Neuronal stem cell (in vitro differentiated cells): Measurements from ENCODE around the gene GPC2.
A peak's percentile ranks its signal among the peaks of the same experiment; 100 is the strongest.

Experiments
- DNase-seq: peaks from one replicate; pipeline ENCODE4 v3.0.0-alpha.2; 2013; ENCODE audit warnings: low spot score
- H2AFZ ChIP-seq: one replicate; pipeline ENCODE4 v1.6.1; 2013; ENCODE audit warnings: mild to moderate bottlenecking, low read length, inconsistent platforms
- H2AK5ac ChIP-seq: 2 replicates; pipeline ENCODE4 v1.6.1; 2013; ENCODE audit warnings: low read depth, mild to moderate bottlenecking, inconsistent platforms, low read length, moderate library complexity, mixed read lengths
- H2BK120ac ChIP-seq: 2 replicates; pipeline ENCODE4 v1.6.1; 2013; ENCODE audit warnings: low read depth, mild to moderate bottlenecking, inconsistent platforms, low read length, moderate library complexity, mixed read lengths
- H2BK12ac ChIP-seq: one replicate; pipeline ENCODE4 v1.6.1; 2013; ENCODE audit warnings: low read length, inconsistent platforms
- H2BK15ac ChIP-seq: 2 replicates; pipeline ENCODE4 v1.6.1; 2013; ENCODE audit warnings: mild to moderate bottlenecking, low read length, inconsistent platforms, mixed read lengths
- H2BK5ac ChIP-seq: one replicate; pipeline ENCODE4 v1.6.1; 2013; ENCODE audit warnings: inconsistent platforms, mild to moderate bottlenecking, low read length, moderate library complexity
- H3K14ac ChIP-seq: one replicate; pipeline ENCODE4 v1.6.1; 2013; ENCODE audit warnings: low read length, inconsistent platforms
- H3K18ac ChIP-seq: 2 replicates; pipeline ENCODE4 v1.6.1; 2013; ENCODE audit warnings: low read length, inconsistent platforms
- H3K23ac ChIP-seq: 2 replicates; pipeline ENCODE4 v1.6.1; 2013; ENCODE audit warnings: low read depth, mild to moderate bottlenecking, mixed read lengths, low read length, inconsistent platforms; ENCODE audit not compliant: poor library complexity
- H3K27ac ChIP-seq: replicated peaks from 3 replicates; pipeline ENCODE4 v1.5.1; 2013; ENCODE audit warnings: low read length, inconsistent platforms
- H3K27me3 ChIP-seq, 3 experiments: 2 replicates each; pipeline ENCODE4 v1.6.1; 2013; ENCODE audit warnings: low read length in 3 of 3, mild to moderate bottlenecking in 2 of 3, inconsistent platforms in 1 of 3, low read depth in 1 of 3, mixed read lengths in 1 of 3, moderate library complexity in 1 of 3; ENCODE audit not compliant: control insufficient read depth in 3 of 3, insufficient read depth in 3 of 3
- H3K36me3 ChIP-seq, 2 donors: replicated peaks in 1 of 2; 2 replicates each; pipeline ENCODE4 v1.6.1; 2013; ENCODE audit warnings: low read length in 2 of 2; ENCODE audit not compliant: control insufficient read depth in 2 of 2, insufficient read depth in 2 of 2
- H3K4ac ChIP-seq: 2 replicates; pipeline ENCODE4 v1.6.1; 2013; ENCODE audit warnings: inconsistent platforms, mild to moderate bottlenecking, low read length, moderate library complexity
- H3K4me1 ChIP-seq, 2 donors: 1 replicate in 1 of 2; 2 replicates in 1 of 2; pipeline ENCODE4 v1.6.1; 2013; ENCODE audit warnings: low read length in 2 of 2, low read depth in 1 of 2; ENCODE audit not compliant: control insufficient read depth in 2 of 2, insufficient read depth in 1 of 2
- H3K4me2 ChIP-seq: one replicate; pipeline ENCODE4 v1.6.1; 2013; ENCODE audit warnings: mild to moderate bottlenecking, low read length, inconsistent platforms; ENCODE audit not compliant: insufficient read depth, poor library complexity, severe bottlenecking
- H3K4me3 ChIP-seq, 2 donors: 2 replicates each; pipeline ENCODE4 v1.5.1; 2013; ENCODE audit warnings: low read length in 2 of 2, mild to moderate bottlenecking in 2 of 2, inconsistent platforms in 1 of 2, moderate library complexity in 1 of 2
- H3K79me1 ChIP-seq: one replicate; pipeline ENCODE4 v1.6.1; 2013; ENCODE audit warnings: low read depth, mild to moderate bottlenecking, inconsistent platforms, low read length, moderate library complexity
- H3K9ac ChIP-seq: one replicate; pipeline ENCODE4 v1.6.1; 2013; ENCODE audit warnings: mild to moderate bottlenecking, low read depth, low read length, inconsistent platforms; ENCODE audit not compliant: poor library complexity
- H3K9me3 ChIP-seq, 2 donors: replicated peaks in 1 of 2; 2 replicates each; pipeline versions ENCODE3 to v1.6.1; 2013; ENCODE audit warnings: low read length in 2 of 2, mild to moderate bottlenecking in 2 of 2, inconsistent platforms in 1 of 2, low read depth in 1 of 2, mixed read lengths in 1 of 2, moderate library complexity in 1 of 2; ENCODE audit not compliant: control insufficient read depth in 2 of 2, insufficient read depth in 1 of 2
- H4K8ac ChIP-seq: one replicate; pipeline ENCODE4 v1.6.1; 2013; ENCODE audit warnings: low read depth, mild to moderate bottlenecking, inconsistent platforms, low read length, moderate library complexity
- H4K91ac ChIP-seq: one replicate; pipeline ENCODE4 v1.6.1; 2013; ENCODE audit warnings: low read length, low read depth, mild to moderate bottlenecking, inconsistent platforms; ENCODE audit not compliant: poor library complexity
- WGBS, 2 donors: extraction: QIAGEN DNeasy Blood & Tissue Kit; methylation state at CpG; one replicate each; pipeline ENCODE4 v1.1.7; 2013; ENCODE audit warnings: missing lambda C conversion rate in 2 of 2, mixed read lengths in 1 of 2; ENCODE audit not compliant: insufficient read length in 2 of 2, insufficient replicate concordance in 1 of 2; ENCODE audit errors: extremely low coverage in 2 of 2; 5-methylcytosine and 5-hydroxymethylcytosine counted together

GPC2 gene

GRCh38 chr7:100126239-100126930 lies 50.8 kb downstream of the GPC2 start:
- Histone ChIP-seq H2BK12ac (no peak overlapping the region), H3K79me1 (peaks cover 2% of the 10 kb centered on the region), H3K18ac (peak overlapping the region; percentile 99), H3K4me1 (peaks cover 3 to 6% of the 10 kb centered on the region in 2 donors), H2BK120ac (no peak overlapping the region), H2AK5ac (peak overlapping the region; percentile 10), H4K91ac (no peak overlapping the region), H3K4me2 (peak overlapping the region; percentile 92), H2BK5ac (peak overlapping the region; percentile 85), H3K9me3 (no peaks in the 10 kb centered on the region), H4K8ac (peak overlapping the region; percentile 97), H2BK15ac (peak overlapping the region; percentile 55), H2AFZ (peak overlapping the region; percentile 99), H3K4ac (no peak overlapping the region), H3K4me3 (peak overlapping the region; percentile 74 to 94), H3K27me3 (peaks cover 0 to 15% (median 0%) of the 10 kb centered on the region in 3 experiments), H3K36me3 (peaks cover 4 to 22% of the 10 kb centered on the region in 2 donors), H3K23ac (peak overlapping the region; percentile 76), H3K14ac (no peak overlapping the region), H3K27ac (peak overlapping the region; percentile 99), H3K9ac (peak overlapping the region; percentile 96)
- DNase-seq, result no peak
- WGBS, 2 donors, result no CpG with 5 or more reads among the region's 29 CpGs

GRCh38 chr7:100124301-100125230 lies 52.6 kb downstream of the GPC2 start:
- H3K4me2 ChIP-seq, result no peak overlapping the region
- no peak overlapping the region for H3K4me3 ChIP-seq
- peaks cover 0 to 15% (median 0%) of the 10 kb centered on the region in 3 experiments for H3K27me3 ChIP-seq
- H3K18ac ChIP-seq, result no peak overlapping the region
- H3K23ac ChIP-seq, result no peak overlapping the region
- no peak overlapping the region for H2BK15ac ChIP-seq
- WGBS, 2 donors, result no CpG with 5 or more reads among the region's 4 CpGs
- peaks cover 7 to 12% of the 10 kb centered on the region in 2 donors for H3K4me1 ChIP-seq
- no peak overlapping the region for H4K8ac ChIP-seq
- H3K9ac ChIP-seq, result no peak overlapping the region
- H3K36me3 ChIP-seq, result peaks cover 4 to 22% of the 10 kb centered on the region in 2 donors
- H2AK5ac ChIP-seq, result no peak overlapping the region
- H3K4ac ChIP-seq, result no peak overlapping the region
- peaks cover 2% of the 10 kb centered on the region for H3K79me1 ChIP-seq
- no peak overlapping the region for H2BK5ac ChIP-seq
- no peak overlapping the region for H2AFZ ChIP-seq
- no peak overlapping the region for H2BK12ac ChIP-seq
- H3K27ac ChIP-seq, result no peak overlapping the region
- no peak overlapping the region for H3K14ac ChIP-seq
- DNase-seq, result no peak
- H2BK120ac ChIP-seq, result no peak overlapping the region
- no peaks in the 10 kb centered on the region for H3K9me3 ChIP-seq
- H4K91ac ChIP-seq, result no peak overlapping the region

GRCh38 chr7:100122568-100122967 lies 54.6 kb downstream of the GPC2 start:
- Histone ChIP-seq H2AFZ (no peak overlapping the region), H3K14ac (no peak overlapping the region), H3K4me1 (peaks cover 4 to 7% of the 10 kb centered on the region in 2 donors), H2BK120ac (no peak overlapping the region), H3K27ac (no peak overlapping the region), H3K79me1 (peaks cover 4% of the 10 kb centered on the region), H3K4me3 (no peak overlapping the region), H3K36me3 (peaks cover 4 to 22% of the 10 kb centered on the region in 2 donors), H3K23ac (no peak overlapping the region), H2BK15ac (no peak overlapping the region), H3K4ac (no peak overlapping the region), H3K27me3 (peaks cover 0 to under 1% (median 0%) of the 10 kb centered on the region in 3 experiments), H3K9ac (no peak overlapping the region), H4K91ac (no peak overlapping the region), H3K18ac (no peak overlapping the region), H2BK5ac (no peak overlapping the region), H4K8ac (no peak overlapping the region), H3K9me3 (no peaks in the 10 kb centered on the region), H2AK5ac (no peak overlapping the region), H2BK12ac (no peak overlapping the region), H3K4me2 (no peak overlapping the region)
- WGBS, 2 donors, result no CpG with 5 or more reads among the region's 1 CpG
- no peak for DNase-seq

GRCh38 chr7:100122067-100122466 lies 55.1 kb downstream of the GPC2 start:
- Histone ChIP-seq H3K23ac (no peak overlapping the region), H2AK5ac (no peak overlapping the region), H3K4me3 (no peak overlapping the region), H2BK12ac (no peak overlapping the region), H3K36me3 (peaks cover 4 to 22% of the 10 kb centered on the region in 2 donors), H3K9me3 (no peaks in the 10 kb centered on the region), H3K14ac (no peak overlapping the region), H3K9ac (no peak overlapping the region), H2BK120ac (no peak overlapping the region), H3K4me1 (peaks cover 4 to 7% of the 10 kb centered on the region in 2 donors), H3K79me1 (peaks cover 4% of the 10 kb centered on the region), H2BK5ac (no peak overlapping the region), H3K4ac (no peak overlapping the region), H3K27ac (no peak overlapping the region), H3K27me3 (no peaks in the 10 kb centered on the region), H4K91ac (no peak overlapping the region), H2BK15ac (no peak overlapping the region), H4K8ac (no peak overlapping the region), H2AFZ (no peak overlapping the region), H3K4me2 (no peak overlapping the region), H3K18ac (no peak overlapping the region)
- DNase-seq, result no peak
- WGBS, 2 donors, result no CpG with 5 or more reads among the region's 13 CpGs
